HG03060 (cell line): ENCODE results near the gene PSG5.
"Not testable (repeated sequence)": the region's sequence is repeated elsewhere in the genome, so short reads cannot be mapped to it uniquely, and the experiment has no call there.

Experiments
- ATAC-seq: cut with Tn5 transposase; IDR thresholded peaks from one replicate; pipeline ENCODE4 v1.9.1; 2021; ENCODE audit warnings: low read depth, moderate number of reproducible peaks; ENCODE audit not compliant: unreplicated experiment

Gene PSG5

GRCh38 chr19:43186311-43186935 lies at the start of gene PSG5:
PSG5 (minus strand) TSS chr19:43186536; CDS start chr19:43186405, 131 bp downstream.
- not testable (repeated sequence) for ATAC-seq

GRCh38 chr19:43235686-43236085 lies 49.4 kb upstream of the PSG5 start:
- not testable (repeated sequence) for ATAC-seq

DNA sequence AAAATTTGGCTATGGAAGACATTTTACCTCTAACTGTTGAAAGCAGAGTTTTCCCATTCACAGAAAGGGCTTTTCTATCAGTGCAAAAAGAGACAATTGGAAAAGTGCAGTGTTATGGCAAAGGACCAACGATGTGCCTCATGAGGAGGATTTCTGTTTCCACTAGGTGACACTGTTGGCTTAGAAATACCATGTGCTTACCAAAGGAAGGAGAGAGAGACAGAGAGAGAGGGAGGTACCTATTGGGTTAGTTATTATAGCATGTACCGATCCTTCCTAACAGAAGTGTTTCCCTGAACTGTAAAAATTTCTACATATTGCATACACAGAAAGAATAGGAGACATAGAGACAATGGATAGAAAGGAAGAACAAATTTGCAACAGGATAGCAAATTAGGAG lies 43.0 kb upstream of the PSG5 start:
- no peak for ATAC-seq

DNA sequence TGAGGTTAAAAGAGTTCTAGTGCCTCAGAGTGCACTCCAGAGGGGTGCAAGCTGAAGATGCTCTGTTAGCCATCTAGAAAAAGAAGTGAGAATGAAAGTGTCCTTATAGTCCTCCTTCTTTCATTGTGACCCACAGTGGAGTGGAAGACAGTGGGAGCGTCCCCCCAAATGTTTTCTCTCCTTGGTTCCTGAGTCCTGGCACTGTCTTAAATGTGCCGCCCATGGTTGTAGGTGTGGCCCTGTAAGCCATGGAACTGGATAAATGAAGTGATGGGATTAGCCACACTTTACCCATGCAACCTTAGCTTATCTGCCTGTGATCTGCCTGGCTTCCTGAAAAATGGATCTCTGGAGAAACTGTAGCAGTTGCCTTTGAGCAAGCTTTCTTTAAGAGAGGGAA lies 42.4 kb upstream of the PSG5 start:
- not testable (repeated sequence) for ATAC-seq

DNA sequence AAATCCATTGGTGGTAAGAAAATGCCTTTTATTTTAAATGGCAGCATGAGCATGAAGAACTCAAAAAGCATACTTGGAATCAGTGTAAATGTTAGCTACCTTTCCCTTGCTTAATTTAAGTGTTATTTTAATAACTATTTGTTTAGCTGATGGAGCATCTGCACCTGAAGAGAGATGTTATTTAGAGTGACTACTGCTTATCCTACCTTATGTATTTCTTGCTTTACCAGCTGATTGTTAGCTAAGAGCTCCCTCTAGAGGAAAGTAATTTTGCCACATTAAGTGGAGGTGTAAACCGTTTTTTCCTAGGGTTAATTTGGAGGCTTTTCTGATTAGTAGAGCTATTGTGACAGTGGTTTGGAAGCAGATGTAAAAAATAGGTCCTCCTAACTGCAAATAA lies 40.6 kb upstream of the PSG5 start:
- not testable (repeated sequence) for ATAC-seq

- ATAC-seq: no peak
Observed at GRCh38 chr19:43224855-43225253, 38.5 kb upstream of the PSG5 start.

DNA sequence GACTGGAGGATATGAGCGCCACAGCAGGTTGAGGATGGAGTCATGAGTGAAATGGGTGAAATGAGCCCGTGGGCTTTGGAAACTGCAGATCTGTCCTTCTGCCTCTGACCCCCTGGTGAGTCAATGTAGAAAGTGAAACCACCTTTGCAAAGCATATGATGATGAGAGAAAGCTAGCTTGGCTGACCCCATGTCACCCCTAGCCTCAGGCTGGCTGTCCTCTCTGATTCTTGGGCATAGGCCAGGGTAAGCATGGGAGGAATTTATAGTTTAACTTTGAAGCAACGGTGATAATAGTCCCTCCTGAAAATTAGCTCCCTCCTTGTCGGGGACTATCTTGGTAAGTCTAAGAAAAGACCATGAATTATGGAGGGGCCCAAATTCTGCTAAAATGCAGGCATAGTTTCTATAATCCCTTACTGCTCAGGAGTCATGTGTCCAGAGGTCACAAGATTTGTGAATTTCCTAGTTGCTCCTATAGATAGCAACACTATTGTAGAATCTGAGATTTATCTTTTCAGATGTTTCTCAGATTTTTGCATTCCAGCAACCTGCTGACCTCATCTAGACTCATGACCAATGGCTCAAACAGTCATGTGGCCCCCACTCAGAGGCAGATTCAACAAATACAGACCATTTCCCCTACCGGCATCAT lies 38.0 kb upstream of the PSG5 start:
- not testable (repeated sequence) for ATAC-seq

- not testable (repeated sequence) for ATAC-seq
Observed at GRCh38 chr19:43221891-43222290, 35.6 kb upstream of the PSG5 start.

DNA sequence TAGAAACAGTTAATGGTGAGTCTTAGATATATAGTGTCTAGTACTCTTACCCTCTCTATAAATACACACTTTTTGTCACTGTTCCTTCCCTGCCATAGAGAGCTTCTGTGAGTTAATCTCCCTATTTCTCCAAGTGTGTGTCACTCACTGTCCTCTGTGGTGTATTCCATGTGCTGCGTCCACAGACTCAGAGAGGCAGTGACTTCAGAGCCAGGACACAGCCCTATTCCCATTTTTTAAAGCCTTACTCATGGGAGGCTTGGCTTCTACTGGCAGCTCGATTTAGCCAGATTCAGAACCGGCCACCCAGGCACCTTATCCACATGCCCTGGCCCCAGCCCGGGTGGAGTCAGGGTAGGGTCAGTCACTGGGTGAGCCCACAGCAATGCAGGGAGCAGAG lies 32.8 kb upstream of the PSG5 start:
- ATAC-seq: not testable (repeated sequence)

DNA sequence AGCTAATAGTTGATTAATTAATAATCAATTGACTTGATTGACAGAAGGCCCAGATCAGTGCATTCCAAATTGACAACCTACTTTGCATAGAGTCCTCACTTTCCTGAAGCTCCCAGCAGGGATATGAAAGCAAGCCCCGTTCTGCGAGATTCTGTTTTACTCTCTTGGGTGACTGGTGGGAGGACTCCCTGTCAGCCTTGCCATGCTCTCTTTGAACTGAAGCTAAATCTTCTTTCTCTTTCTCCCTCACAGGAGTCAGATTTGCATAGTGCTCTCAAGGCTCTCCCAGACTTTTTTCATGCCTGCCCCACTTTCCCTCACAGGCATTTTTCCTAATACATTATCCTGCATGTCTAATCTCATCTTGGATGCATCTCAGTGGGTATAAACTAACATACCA lies 29.5 kb upstream of the PSG5 start:
- ATAC-seq: not testable (repeated sequence)

DNA sequence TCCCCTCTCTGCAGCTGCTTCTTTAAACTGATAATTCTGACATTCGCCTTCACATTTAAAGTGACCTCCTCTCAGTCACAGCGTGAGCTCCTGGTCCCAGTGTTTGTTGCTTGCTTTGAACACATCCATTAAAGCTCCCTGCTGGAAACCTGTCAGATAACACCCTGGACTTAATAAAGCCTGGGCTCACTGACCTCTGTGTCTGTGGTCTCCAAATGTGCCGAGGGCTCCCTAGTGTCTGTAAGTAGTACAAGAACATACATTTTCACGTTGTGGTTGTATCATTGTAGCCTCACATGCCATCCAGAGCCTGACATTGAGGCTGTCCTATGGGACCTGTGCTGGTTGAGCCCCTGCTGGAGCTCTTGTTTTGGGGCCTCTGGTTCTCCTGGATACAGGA lies 21.7 kb upstream of the PSG5 start:
- ATAC-seq: no peak

GRCh38 chr19:43207174-43207573 lies 20.8 kb upstream of the PSG5 start:
- ATAC-seq: not testable (repeated sequence)

DNA sequence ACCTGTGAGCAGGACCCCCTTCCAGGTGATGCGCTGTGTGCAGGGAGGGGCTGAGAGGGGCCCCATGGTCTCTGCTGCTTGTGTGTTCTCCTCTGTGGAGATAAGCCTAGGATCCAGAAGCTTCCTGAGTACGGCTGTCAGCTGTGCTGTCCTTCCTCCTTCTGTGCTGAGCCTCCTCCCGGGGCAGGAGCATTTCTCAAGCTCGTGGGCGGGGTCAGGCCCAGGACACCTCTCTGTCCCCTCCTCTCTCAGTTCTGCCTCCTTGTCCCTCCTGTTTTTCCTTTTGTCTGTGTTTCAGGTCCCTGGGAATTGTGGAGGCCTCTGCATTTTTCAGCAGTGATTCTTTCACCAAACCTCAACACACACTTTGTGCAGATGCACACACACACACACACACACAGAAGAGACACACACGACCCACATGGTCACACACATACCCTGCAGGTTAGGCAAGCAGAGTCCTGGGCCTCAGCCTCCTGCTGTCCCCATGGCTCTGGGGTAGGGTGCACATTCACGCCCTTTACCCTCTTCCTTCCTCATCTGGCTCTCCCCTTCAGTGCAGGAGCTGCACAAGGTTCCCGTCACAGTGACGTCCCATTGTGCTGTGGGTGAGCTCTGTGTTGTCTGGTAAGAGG lies 19.3 kb upstream of the PSG5 start, which contains the start of gene PSG4:
Gene PSG4 (minus strand): TSS at position 168 of the 635 bp plus-strand sequence. CDS start 102 bp downstream, at position 66.
- not testable (repeated sequence) for ATAC-seq

DNA sequence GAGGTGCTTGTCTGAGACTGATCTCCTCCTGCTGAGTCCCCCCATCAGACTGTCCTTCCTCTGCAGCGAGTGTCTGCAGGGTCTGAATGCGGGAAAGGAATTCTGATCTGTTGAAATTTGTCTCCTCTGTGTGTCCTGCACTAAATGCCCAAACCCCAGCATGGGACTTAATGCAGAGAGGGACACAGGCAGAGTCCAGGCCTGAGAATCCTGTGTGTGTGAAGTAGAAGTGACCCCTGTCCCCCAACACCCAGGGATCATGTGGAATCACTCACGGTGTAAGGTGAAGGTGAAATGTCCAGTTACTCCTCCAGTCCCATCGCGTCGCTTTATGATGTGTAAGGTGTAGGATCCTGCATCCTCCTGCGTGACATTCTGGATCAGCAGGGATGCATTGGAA lies 17.3 kb upstream of the PSG5 start:
- ATAC-seq: not testable (repeated sequence)

DNA sequence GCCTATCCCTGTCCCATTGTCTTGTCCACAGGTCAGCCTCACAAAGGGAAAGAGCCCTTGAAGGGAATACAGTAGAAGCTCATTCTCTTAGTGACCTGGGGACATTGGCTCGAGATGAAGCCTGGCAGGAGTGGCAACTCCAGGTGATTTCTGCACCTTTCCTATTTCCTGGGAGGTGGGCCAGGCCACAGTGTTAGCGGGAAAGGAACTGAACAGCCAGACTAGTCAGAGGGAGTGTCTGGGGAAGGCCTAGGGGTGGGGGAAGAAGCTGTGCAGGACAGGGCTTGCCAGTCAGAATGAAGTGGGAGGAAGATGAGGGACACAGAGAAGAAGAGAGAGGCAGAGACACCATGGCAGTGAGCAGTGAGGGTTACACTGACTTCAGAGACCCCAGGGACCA lies 15.6 kb upstream of the PSG5 start:
- not testable (repeated sequence) for ATAC-seq

DNA sequence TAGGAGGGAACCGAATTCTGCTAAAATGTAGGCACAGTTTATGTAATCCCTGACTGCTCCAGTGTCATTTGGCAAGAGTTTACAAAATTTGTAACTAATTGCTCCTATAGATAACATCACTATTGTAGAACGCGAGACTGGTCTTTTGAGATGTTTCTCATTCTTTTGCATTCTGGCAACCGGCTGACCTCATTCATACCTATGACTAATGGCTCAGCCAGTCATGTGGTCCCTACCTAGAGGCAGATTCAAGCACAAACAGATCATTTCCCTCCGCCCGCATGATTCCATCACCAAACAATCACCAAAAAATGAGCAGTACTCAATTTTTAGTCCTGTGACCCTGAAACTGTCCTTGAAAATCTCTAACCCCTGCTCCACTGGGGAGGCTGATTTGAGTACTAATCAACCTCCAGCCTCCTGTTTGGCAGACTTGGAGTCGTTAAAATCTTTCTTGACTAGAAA lies 15.0 kb upstream of the PSG5 start:
- ATAC-seq: not testable (repeated sequence)

- not testable (repeated sequence) for ATAC-seq
Observed at GRCh38 chr19:43198686-43199419, 12.5 kb upstream of the PSG5 start.

- ATAC-seq: not testable (repeated sequence)
Observed at GRCh38 chr19:43197666-43198397, 11.5 kb upstream of the PSG5 start.

DNA sequence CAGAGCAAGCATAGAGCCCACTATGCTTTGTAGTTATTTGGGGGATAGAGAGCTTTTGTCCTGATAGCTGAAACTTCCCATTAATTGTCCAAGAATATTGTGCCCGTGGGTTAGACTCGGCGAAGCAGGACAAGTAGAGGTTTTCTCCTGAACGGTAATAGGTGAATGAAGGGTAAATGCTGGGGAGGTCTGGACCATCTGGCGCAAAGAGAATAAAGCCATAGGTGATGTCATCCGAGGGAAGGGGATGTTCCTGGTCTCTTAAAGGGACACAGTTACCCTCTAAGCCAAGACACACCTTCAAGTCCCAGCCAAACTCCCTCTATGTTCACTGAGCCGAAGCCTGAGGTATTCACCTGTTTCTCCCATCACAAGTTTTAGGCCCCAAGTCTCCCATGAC lies 8.1 kb upstream of the PSG5 start:
- ATAC-seq: not testable (repeated sequence)
